Neural cell (in vitro differentiated cells): ENCODE data around the gene SLC9A6. TPM values are rescaled to one million over a fixed set of nuclear protein-coding genes. Genes with fewer than 3 reads are reported as not detected.

Experiments
- H2AFZ ChIP-seq: fragments of 200-600, 300-800 bp; sonication (generic), shearing (Covaris generic); 2 replicates; pipeline ENCODE4 v1.6.0; 2014; ENCODE audit warnings: low read depth, mild to moderate bottlenecking, antibody characterized with exemption, low read length, moderate library complexity
- H3F3A ChIP-seq: fragments of 200-600 bp; shearing (Covaris generic); 2 replicates; pipeline ENCODE4 v1.6.1; 2016; ENCODE audit warnings: mild to moderate bottlenecking, moderate library complexity, mixed read lengths, antibody characterized with exemption, low read length; ENCODE audit not compliant: insufficient read depth, poor library complexity, severe bottlenecking
- H3K27ac ChIP-seq: fragments of 200-600, 300-800 bp; sonication (generic), shearing (Covaris generic); 2 replicates; pipeline ENCODE4 v1.5.1; 2014; ENCODE audit warnings: mild to moderate bottlenecking, low read length, moderate library complexity
- H3K27me3 ChIP-seq: fragments of 300-800, 200-600 bp; sonication (generic), shearing (Covaris generic); 2 replicates; pipeline ENCODE4 v1.6.0; 2014; ENCODE audit warnings: mild to moderate bottlenecking, low read depth, low read length, moderate library complexity; ENCODE audit not compliant: insufficient read depth
- H3K36me3 ChIP-seq: fragments of 300-800, 200-600 bp; sonication (generic), shearing (Covaris generic); 2 replicates; pipeline ENCODE4 v1.5.1; 2014; ENCODE audit warnings: mild to moderate bottlenecking, antibody characterized with exemption, low read length, moderate library complexity; ENCODE audit not compliant: insufficient read depth
- H3K4me2 ChIP-seq: fragments of 300-800, 200-600 bp; sonication (generic), shearing (Covaris generic); 2 replicates; pipeline ENCODE4 v1.6.0; 2014; ENCODE audit warnings: mild to moderate bottlenecking, low read length
- H3K4me3 ChIP-seq: fragments of 300-800, 200-600 bp; sonication (generic), shearing (Covaris generic); 2 replicates; pipeline ENCODE4 v1.5.1; 2014; ENCODE audit warnings: mild to moderate bottlenecking, low read length, moderate library complexity
- H3K79me2 ChIP-seq: fragments of 200-600 bp; shearing (Covaris generic); replicated peaks from 2 replicates; pipeline ENCODE4 v1.6.0; 2014; ENCODE audit warnings: mild to moderate bottlenecking, low read length, moderate library complexity; ENCODE audit not compliant: insufficient read depth
- H3K9ac ChIP-seq: fragments of 300-800, 200-600 bp; sonication (generic), shearing (Covaris generic); 2 replicates; pipeline ENCODE4 v1.6.1; 2016; ENCODE audit warnings: mild to moderate bottlenecking, low read length, mixed read lengths
- H3K9me2 ChIP-seq: fragments of 200-600 bp; shearing (Covaris generic); 2 replicates; pipeline ENCODE4 v1.6.1; 2016; ENCODE audit warnings: mild to moderate bottlenecking, low read length, mixed read lengths; ENCODE audit not compliant: insufficient read depth
- H3K9me3 ChIP-seq: fragments of 200-600, 300-800 bp; sonication (generic), shearing (Covaris generic); 2 replicates; pipeline ENCODE4 v1.6.1; 2016; ENCODE audit warnings: mild to moderate bottlenecking, mixed run types, low read length, moderate library complexity, mixed read lengths
- H4K20me1 ChIP-seq: fragments of 200-600 bp; shearing (Covaris generic); 2 replicates; pipeline ENCODE4 v1.6.1; 2016; ENCODE audit warnings: mild to moderate bottlenecking, mixed run types; ENCODE audit not compliant: insufficient read depth
- EP300 ChIP-seq: fragments of 450-650 bp; conservative IDR thresholded peaks from 2 replicates; pipeline ENCODE4 v1.6.1; 2014; ENCODE audit warnings: antibody characterized with exemption, mild to moderate bottlenecking, moderate library complexity; ENCODE audit not compliant: poor library complexity, severe bottlenecking
- EZH2 ChIP-seq: fragments of 200-600, 300-800 bp; shearing (Covaris generic), sonication (generic); IDR thresholded peaks from 2 replicates; pipeline ENCODE4 v1.6.1; 2014; ENCODE audit warnings: antibody characterized with exemption, low read length, borderline replicate concordance, mild to moderate bottlenecking; ENCODE audit not compliant: insufficient read depth, poor library complexity, severe bottlenecking
- MXI1 ChIP-seq: fragments of 450-650 bp; conservative IDR thresholded peaks from 2 replicates; pipeline ENCODE4 v1.6.1; 2014; ENCODE audit warnings: antibody characterized with exemption, mild to moderate bottlenecking; ENCODE audit not compliant: poor library complexity, severe bottlenecking
- POLR2AphosphoS5 ChIP-seq: IDR thresholded peaks from 2 replicates; pipeline ENCODE4 v1.6.1; 2012
- RAD21 ChIP-seq: fragments of 450-650 bp; conservative IDR thresholded peaks from 2 replicates; pipeline ENCODE4 v1.6.1; 2014; ENCODE audit warnings: antibody characterized with exemption, mild to moderate bottlenecking, moderate library complexity
- REST ChIP-seq: IDR thresholded peaks from 2 replicates; pipeline ENCODE4 v1.6.1; 2012; ENCODE audit warnings: borderline replicate concordance
- SMC3 ChIP-seq: fragments of 450-650 bp; conservative IDR thresholded peaks from 2 replicates; pipeline ENCODE4 v1.6.1; 2014; ENCODE audit warnings: antibody characterized with exemption, mild to moderate bottlenecking, moderate library complexity; ENCODE audit not compliant: poor library complexity
- TAF1 ChIP-seq: IDR thresholded peaks from 2 replicates; pipeline ENCODE4 v1.6.1; 2012; ENCODE audit warnings: low read depth
- polyA plus RNA-seq: library from polyadenylated mRNA; depleted of rRNA; stranded (reverse); fragments of >200 nt; gene quantifications from 2 replicates; pipeline ENCODE4 v1.2.3, GENCODE V29; 2014
- TF ChIP-seq, protein P1 (sequence below): fragments of 450-650 bp; IDR thresholded peaks from 2 replicates; pipeline ENCODE4 v1.5.1; 2014; ENCODE audit warnings: antibody characterized with exemption, mild to moderate bottlenecking, moderate library complexity; ENCODE audit not compliant: poor library complexity, severe bottlenecking

The SLC9A6 gene
- polyA plus RNA-seq, 1 donor from 2014 or later = 103 TPM

DNA sequence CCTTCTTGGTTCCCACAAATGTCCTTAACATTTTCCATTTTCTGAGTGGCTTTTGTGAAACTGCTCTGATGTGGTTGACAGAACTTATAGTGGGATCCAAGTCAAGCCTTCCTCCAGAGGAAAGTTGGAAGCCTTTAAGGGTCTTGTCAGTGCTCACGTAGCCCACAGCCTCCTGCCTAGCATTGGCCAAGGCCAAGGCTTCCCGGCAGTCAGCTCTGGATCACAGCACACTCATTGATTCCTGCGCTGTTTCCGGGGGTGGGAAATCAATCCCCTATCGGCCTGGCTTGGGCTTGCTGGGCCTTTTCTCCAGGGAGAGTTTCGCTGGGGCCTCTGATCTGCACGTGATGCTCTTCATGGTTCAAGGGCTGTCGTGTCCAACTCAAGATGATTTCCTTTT, 76.1 kb downstream of the SLC9A6 start:
- no peak overlapping the region for H2AFZ ChIP-seq
- H3K9ac ChIP-seq = no peak overlapping the region
- H3F3A ChIP-seq = no peaks in the 10 kb centered on the region
- no peaks in the 10 kb centered on the region for H3K9me3 ChIP-seq
- H3K27me3 ChIP-seq = no peaks in the 10 kb centered on the region
- no peaks in the 10 kb centered on the region for H3K79me2 ChIP-seq
- TF ChIP-seq MXI1 = no peak
- TF ChIP-seq RAD21 = no peak
- no peak for TF ChIP-seq SMC3
- TF ChIP-seq, protein P1, sequence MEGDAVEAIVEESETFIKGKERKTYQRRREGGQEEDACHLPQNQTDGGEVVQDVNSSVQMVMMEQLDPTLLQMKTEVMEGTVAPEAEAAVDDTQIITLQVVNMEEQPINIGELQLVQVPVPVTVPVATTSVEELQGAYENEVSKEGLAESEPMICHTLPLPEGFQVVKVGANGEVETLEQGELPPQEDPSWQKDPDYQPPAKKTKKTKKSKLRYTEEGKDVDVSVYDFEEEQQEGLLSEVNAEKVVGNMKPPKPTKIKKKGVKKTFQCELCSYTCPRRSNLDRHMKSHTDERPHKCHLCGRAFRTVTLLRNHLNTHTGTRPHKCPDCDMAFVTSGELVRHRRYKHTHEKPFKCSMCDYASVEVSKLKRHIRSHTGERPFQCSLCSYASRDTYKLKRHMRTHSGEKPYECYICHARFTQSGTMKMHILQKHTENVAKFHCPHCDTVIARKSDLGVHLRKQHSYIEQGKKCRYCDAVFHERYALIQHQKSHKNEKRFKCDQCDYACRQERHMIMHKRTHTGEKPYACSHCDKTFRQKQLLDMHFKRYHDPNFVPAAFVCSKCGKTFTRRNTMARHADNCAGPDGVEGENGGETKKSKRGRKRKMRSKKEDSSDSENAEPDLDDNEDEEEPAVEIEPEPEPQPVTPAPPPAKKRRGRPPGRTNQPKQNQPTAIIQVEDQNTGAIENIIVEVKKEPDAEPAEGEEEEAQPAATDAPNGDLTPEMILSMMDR = no peak
- TF ChIP-seq EZH2 = no peak
- TF ChIP-seq REST = no peak
- TF ChIP-seq EP300 = no peak
- no peak for TF ChIP-seq TAF1
- TF ChIP-seq POLR2AphosphoS5 = no peak
- no peak overlapping the region for H3K4me3 ChIP-seq
- H4K20me1 ChIP-seq = no peaks in the 10 kb centered on the region
- H3K27ac ChIP-seq = no peak overlapping the region
- no peak overlapping the region for H3K4me2 ChIP-seq
- H3K9me2 ChIP-seq = no peaks in the 10 kb centered on the region
- no peaks in the 10 kb centered on the region for H3K36me3 ChIP-seq

DNA sequence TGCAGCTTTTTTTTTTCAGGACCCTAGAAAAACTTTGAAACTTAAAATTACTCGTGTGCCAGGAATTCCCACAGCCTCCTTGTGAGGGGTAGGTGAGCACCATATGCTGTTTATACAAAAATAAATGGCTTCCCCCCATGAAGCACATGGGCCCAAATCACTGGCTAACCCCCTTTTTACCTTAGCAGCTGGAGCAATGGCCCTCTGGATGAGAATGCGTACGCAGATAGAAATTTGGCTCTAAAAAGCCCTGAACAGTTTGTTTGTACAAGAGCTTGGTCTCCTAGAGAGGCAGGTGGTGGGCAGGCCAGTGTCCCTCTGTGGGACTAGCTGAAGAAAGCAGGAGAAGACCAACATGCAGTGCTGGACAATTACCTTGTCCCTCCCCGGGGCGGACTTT, 76.5 kb downstream of the SLC9A6 start:
- Histone ChIP-seq H3K79me2 (no peaks in the 10 kb centered on the region), H3K9me3 (no peaks in the 10 kb centered on the region), H3K4me2 (no peak overlapping the region)

More for the DNA sequence above, 76.5 kb downstream of the SLC9A6 start:
- TF ChIP-seq SMC3 (no peak), TAF1 (no peak), REST (no peak), EZH2 (no peak)
- H3K9ac ChIP-seq = no peak overlapping the region
- H3K9me2 ChIP-seq = no peaks in the 10 kb centered on the region
- H3K27ac ChIP-seq = no peak overlapping the region
- no peak overlapping the region for H2AFZ ChIP-seq
- H3F3A ChIP-seq = no peaks in the 10 kb centered on the region
- no peaks in the 10 kb centered on the region for H3K36me3 ChIP-seq
- no peaks in the 10 kb centered on the region for H4K20me1 ChIP-seq
- no peaks in the 10 kb centered on the region for H3K27me3 ChIP-seq
- no peak overlapping the region for H3K4me3 ChIP-seq
